Activated T-cell treated with anti-CD3 and anti-CD28 coated beads for 1 hour (primary cell): ENCODE results near the gene CCM2.

Experiments
- DNase-seq: peaks from one replicate; pipeline ENCODE4 v3.0.0-alpha.2; 2020; ENCODE audit warnings: low read depth

Gene CCM2

DNA sequence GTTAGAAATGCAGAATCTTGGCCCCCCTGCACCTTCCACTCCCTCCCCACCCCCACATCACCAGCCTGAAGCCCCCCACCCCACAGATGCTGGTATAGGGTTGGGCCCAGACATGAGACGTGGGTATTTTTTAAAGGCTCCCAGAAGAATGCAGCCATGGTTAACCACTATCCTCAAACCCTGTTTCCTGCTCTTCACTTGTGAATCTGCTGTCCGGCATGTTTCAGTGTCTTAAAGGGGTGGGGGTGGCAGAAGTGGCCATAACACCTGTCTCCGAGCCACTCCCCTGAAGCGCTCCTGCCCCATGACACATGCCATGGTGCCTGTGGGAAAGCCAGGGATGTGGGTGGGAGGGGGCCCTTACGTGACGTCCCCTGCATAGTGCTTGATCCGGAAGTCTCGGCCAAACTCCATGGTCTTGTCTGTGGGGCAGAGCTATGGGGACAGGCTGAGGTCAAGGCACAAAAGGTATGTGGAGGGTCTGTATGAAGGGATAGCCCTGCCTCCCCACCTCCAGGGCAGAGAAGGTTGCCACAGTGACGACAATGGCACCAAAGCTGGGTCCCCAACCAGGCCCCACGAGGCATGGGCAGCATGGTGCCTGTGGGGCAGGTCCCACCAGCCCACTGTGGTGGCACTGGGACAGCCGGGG is 30.8 kb upstream of the CCM2 start:
- DNase-seq = no peak

GRCh38 chr7:44969701-44970522 is 30.1 kb upstream of the CCM2 start:
- DNase-seq = no peak

- DNase-seq = no peak
Observed at GRCh38 chr7:44970523-44971051, 29.4 kb upstream of the CCM2 start.

- DNase-seq = no peak
Observed at GRCh38 chr7:44971188-44971901, 28.7 kb upstream of the CCM2 start.

- no peak for DNase-seq
Observed at GRCh38 chr7:44971902-44972441, 28.0 kb upstream of the CCM2 start.

DNA sequence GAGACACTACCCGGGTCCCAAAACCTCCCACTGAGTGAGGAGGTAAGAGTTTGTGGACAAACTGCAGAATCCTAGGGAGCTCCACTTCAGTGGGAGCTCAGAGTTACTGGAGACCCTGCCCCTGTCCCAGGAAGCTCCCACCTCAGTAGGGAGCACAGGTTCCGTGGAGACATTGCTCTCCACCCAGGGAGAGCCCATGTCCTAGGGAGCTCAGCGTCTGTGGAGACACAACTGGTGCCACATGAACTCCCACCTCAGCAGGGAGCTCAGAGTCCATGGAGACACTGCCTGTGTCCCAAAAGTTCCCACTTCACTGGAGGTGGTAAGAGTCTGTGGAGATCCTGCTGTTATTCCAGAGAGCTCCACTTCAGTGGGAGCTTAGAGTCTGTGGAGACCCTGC is 27.4 kb upstream of the CCM2 start:
- DNase-seq = no peak

DNA sequence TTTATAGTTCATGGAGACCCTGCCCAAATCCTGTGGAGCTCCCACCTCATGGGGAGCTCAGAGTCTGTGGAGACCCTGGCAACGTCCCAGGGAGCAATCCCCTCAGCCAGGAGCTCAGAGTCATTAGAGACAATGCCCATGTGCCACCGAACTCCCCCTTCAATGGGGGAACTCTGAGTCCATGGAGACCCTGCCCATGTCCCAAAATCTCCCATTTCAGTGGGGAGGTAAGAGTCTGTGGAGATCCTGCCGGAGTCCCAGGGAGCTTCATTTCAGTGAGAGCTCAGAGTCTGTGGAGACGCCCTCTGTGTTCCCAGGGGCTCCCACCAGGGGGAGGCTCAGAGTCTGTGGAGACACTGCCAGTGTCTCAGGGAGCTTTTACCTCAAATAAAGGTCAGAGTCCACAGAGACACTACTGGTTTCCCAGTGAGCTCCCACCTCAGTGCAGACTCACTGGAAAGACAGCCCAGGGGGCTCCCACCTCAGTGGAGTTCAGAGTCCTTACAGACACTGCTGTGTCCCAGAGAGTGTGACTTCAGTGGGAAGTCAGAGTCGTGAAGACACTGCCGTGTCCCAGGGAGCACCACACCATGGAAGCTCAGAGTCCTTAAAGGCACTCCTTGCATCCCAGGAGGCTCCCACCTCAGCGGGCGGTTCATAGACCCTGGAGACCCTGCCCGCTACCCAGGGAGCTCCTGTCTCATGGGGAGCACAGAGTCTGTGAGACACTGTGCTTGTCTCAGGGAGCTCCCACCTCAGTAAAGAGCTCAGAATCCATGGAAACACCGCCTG is 26.2 kb upstream of the CCM2 start:
- peak; percentile 60 for DNase-seq

DNA sequence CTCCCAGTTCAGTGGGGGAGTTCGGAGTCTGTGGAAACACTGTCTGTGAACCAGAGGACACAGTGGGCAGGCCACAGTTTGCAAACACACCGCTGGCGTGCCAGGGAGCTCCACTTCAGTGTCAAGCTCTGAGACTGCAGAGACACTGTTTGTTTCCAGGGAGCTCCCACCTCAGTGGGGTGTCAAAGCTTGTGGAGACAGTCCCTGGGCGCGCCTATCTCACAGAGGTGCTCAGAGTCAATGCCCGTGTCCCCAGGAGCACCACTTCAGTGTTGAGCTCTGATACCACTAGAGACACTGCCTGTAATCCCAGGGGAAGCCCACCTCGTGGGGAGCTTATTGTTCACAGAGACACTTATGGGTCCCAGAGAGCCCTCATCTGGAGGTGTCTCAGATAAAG is 25.5 kb upstream of the CCM2 start:
- no peak for DNase-seq

GRCh38 chr7:44975331-44976039 is 24.5 kb upstream of the CCM2 start:
- no peak for DNase-seq

DNA sequence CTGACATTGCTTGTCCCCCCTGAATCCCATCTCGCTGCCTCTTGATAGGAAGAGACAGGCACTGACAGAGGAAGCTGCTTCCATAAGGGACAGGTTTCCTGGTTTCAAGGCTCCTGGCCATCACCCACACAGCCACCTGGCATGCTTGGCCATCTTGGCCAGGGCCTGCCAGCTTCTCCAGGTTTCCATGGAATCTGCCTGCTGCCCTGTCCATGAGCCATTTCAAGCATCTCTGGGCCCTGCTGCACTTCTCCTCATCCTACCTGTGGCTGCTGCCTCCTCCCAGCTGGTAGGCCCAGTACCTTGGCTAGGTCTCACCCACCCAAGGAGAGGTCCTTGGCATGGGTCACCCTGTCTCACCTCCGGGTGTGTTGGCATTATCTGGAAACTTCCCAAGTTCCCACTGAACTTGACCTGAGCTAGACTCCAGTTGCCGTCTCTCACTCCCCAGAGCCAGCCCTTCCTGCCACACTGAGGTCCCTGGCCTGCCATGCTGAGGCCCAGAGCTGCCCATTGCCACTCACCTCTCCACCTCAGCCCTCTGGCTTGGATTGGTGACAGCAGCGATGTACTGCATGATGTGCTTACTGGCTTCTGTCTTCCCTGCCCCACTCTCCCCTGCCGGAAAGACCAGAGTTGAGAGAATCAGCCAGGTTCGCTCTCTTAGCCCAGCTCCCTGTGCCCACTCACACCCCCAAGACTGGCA is 23.8 kb upstream of the CCM2 start:
- no peak for DNase-seq

DNA sequence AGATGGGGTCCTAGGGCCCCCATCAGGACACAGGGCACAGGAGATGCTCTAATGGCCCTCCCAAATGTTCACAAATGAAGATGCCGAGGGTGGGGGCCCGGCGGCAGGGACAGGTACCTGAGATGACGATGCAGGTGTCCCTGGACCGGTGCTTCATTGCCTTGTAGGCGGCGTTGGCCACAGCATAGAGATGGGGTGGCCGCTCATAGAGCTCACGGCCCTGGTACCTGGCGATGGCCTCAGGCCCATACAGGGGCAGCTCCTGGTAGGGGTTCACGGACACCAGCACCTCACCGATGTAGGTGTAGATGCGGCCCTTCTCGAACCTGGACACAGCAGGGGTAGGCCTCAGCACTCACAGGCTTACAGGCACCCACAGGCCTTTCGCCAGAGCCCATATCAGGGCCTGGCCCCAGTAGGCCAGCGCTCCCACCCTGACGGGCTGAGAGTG is 23.2 kb upstream of the CCM2 start:
- no peak for DNase-seq

DNA sequence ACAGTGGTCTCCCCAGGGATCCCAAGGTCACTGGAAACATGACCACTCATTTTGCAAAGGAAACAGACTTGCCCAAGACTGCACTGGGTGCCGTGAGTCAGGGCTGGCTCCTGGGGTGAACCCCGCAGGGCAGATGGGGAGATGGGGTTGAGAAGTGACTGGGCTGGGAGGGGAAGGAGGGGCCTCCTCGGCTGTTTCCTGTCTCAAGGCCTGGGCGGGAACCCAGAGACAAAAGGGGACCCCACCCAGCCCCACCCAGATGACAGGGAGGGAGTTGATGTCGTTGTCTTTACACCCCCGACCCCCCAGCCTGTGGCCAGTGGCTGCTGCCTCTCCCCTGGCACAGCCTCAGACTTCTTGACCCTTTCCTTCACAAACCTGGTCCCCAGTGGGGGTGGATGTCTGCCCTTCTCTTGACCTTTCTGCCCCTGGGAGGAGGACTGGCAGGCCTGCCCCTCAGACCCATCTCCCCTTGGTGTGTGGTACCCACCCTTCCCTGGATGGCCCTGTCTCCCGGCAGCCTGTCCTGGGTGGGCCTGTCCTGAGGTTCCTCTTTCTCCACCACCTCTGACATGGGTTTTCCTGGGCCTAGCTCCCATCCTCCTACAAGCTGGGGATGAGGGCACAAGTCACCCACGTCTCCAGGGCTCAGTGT is 22.6 kb upstream of the CCM2 start:
- DNase-seq = peak; percentile 62

- no peak for DNase-seq
Observed at GRCh38 chr7:44977959-44978335, 22.1 kb upstream of the CCM2 start.

DNA sequence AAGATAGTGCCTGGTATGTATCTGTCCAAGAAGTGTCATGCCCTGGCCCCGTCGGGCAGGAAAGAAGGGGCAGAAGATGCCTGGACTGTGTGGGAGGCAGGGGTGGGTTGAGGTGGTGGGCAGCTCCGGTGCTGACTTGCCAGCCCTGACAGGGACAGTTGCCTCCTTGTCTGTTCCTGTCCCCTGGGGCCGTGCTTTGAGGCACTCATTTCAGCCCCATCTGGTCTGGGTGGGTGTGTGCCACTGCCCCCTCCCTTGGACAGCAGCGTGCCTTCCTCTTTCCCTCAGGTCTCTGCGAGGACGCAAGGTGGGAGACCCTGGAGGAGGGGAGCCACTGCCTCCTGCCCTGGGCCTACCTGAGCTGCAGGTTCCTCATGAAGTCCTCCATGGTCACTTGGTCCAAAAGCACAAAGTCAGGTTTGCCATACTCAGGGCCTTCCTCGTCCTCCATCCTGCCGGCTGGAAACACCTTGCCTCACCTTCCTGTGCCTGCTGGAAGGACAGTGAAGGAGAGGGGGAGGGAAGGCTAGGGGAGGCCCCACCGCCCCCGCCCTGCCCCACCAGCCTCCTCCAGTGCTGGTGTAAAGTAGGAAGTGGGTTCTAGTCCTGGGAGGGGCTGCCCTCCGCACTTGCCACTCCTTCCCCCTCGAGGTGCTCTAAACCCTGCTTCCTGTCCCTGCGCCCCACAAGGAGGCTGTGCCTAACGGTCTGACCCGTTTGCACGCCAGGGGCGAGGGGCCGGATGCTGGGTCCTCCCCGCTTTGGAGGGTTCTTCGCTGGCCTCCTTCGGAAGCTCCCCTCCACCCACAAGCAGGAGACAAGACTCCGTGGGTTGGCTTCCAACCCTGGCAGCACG is 21.3 kb upstream of the CCM2 start, which contains the start of gene MYO1G:
TSS of gene MYO1G (minus strand) at position 505 of the 856 bp plus-strand sequence. CDS start at position 451, 54 bp downstream.
- peak; percentile 70 for DNase-seq

- DNase-seq = no peak
Observed at GRCh38 chr7:44979481-44980392, 20.3 kb upstream of the CCM2 start.

GRCh38 chr7:44980393-44981034 is 19.5 kb upstream of the CCM2 start:
- no peak for DNase-seq
